Neural cell (in vitro differentiated cells): ENCODE data around the gene RUNX1.

Experiments
- CTCF ChIP-seq: fragments of 450-650 bp; IDR thresholded peaks from 2 replicates; pipeline ENCODE4 v1.5.1; 2014; ENCODE audit warnings: antibody characterized with exemption, mild to moderate bottlenecking, moderate library complexity; ENCODE audit not compliant: poor library complexity, severe bottlenecking
- EZH2 ChIP-seq: fragments of 200-600, 300-800 bp; shearing (Covaris generic), sonication (generic); IDR thresholded peaks from 2 replicates; pipeline ENCODE4 v1.6.1; 2014; ENCODE audit warnings: antibody characterized with exemption, low read length, borderline replicate concordance, mild to moderate bottlenecking; ENCODE audit not compliant: insufficient read depth, poor library complexity, severe bottlenecking
- MXI1 ChIP-seq: fragments of 450-650 bp; conservative IDR thresholded peaks from 2 replicates; pipeline ENCODE4 v1.6.1; 2014; ENCODE audit warnings: antibody characterized with exemption, mild to moderate bottlenecking; ENCODE audit not compliant: poor library complexity, severe bottlenecking
- POLR2AphosphoS5 ChIP-seq: IDR thresholded peaks from 2 replicates; pipeline ENCODE4 v1.6.1; 2012

- TF ChIP-seq CTCF (no peak), POLR2AphosphoS5 (no peak), MXI1 (no peak), EZH2 (no peak)
Observed at GRCh38 chr21:35046263-35046624, 2.9 kb downstream of the RUNX1 start.
